CD4-positive, alpha-beta T cell (primary cell): Measurements from ENCODE around the gene RRAS2. TPM values are rescaled to one million over a fixed set of nuclear protein-coding genes. Genes with fewer than 3 reads are reported as not detected.

Experiments used
- ATAC-seq: fragments of 200-7000 bp; cut with Tn5 transposase; one replicate; pipeline ENCODE4 v1.10.0; 2022; ENCODE audit warnings: mild to moderate bottlenecking; ENCODE audit not compliant: poor library complexity
- CTCF ChIA-PET: fragments of 350-600 bp; sonication (Branson Sonifier 250); formaldehyde crosslinking; loops from one replicate; lab custom pipeline; 2021; ENCODE audit warnings: antibody characterized with exemption, inconsistent platforms; lab: Charles Lee
- POLR2A ChIA-PET: fragments of 350-600 bp; sonication (Branson Sonifier 250); formaldehyde crosslinking; loops from one replicate; lab custom pipeline; 2021; ENCODE audit warnings: antibody characterized with exemption, inconsistent platforms; lab: Charles Lee
- DNase-seq, 14 experiments: peaks; one replicate each; pipeline ENCODE4 v3.0.0-alpha.2; 2013 to 2020; ENCODE audit warnings: mixed read lengths in 2 of 14
- H3K27ac ChIP-seq, 2 donors: one replicate each; pipeline versions ENCODE4 v1.5.1 to v1.7.0; 2013; ENCODE audit warnings: low read length in 2 of 2, low read depth in 1 of 2, mild to moderate bottlenecking in 1 of 2
- H3K27me3 ChIP-seq, 2 experiments: 1 replicate in 1 of 2; 2 replicates in 1 of 2; pipeline versions ENCODE4 v1.6.1 to v1.7.0; 2013; ENCODE audit warnings: low read length in 2 of 2, control low read depth in 1 of 2, mild to moderate bottlenecking in 1 of 2, moderate library complexity in 1 of 2; ENCODE audit not compliant: insufficient read depth in 2 of 2, control insufficient read depth in 1 of 2
- H3K36me3 ChIP-seq: one replicate; pipeline ENCODE4 v1.6.1; 2013; ENCODE audit warnings: low read length, control low read depth; ENCODE audit not compliant: insufficient read depth
- H3K4me1 ChIP-seq: one replicate; pipeline ENCODE4 v1.6.1; 2013; ENCODE audit warnings: low read length, control low read depth; ENCODE audit not compliant: insufficient read depth
- H3K4me3 ChIP-seq: one replicate; pipeline ENCODE4 v1.5.1; 2013; ENCODE audit warnings: mild to moderate bottlenecking, low read length, moderate library complexity
- H3K9me3 ChIP-seq, 2 experiments: 1 replicate in 1 of 2; 2 replicates in 1 of 2; pipeline versions ENCODE4 v1.6.1 to v1.7.0; 2013; ENCODE audit warnings: low read length in 2 of 2, mild to moderate bottlenecking in 2 of 2, control low read depth in 1 of 2, moderate library complexity in 1 of 2; ENCODE audit not compliant: control insufficient read depth in 1 of 2, insufficient read depth in 1 of 2
- H3K27ac Mint-ChIP-seq: one replicate; pipeline ENCODE4 v1.8.0; 2020; ENCODE audit warnings: mixed read lengths
- H3K27me3 Mint-ChIP-seq: one replicate; pipeline ENCODE4 v1.8.0; 2021; ENCODE audit warnings: mixed read lengths
- H3K36me3 Mint-ChIP-seq: one replicate; pipeline ENCODE4 v1.8.0; 2021; ENCODE audit warnings: low read depth, mixed read lengths
- H3K4me1 Mint-ChIP-seq: one replicate; pipeline ENCODE4 v1.8.0; 2021; ENCODE audit warnings: low read depth, mixed read lengths
- H3K4me3 Mint-ChIP-seq: one replicate; pipeline ENCODE4 v1.8.0; 2020; ENCODE audit warnings: mild to moderate bottlenecking, mixed read lengths
- H3K9me3 Mint-ChIP-seq: one replicate; pipeline ENCODE4 v1.8.0; 2020; ENCODE audit warnings: mixed read lengths
- CTCF ChIP-seq: fragments of 200-600 bp; IDR thresholded peaks from one replicate; pipeline ENCODE4 v1.8.0; 2022; ENCODE audit warnings: antibody characterized with exemption, mild to moderate bottlenecking
- intact Hi-C, 2 experiments: fragments of 100-400 bp; cut with DNase I in 1 of 2; cut with micrococcal nuclease in 1 of 2; formaldehyde crosslinking; loops; one replicate each; pipeline versions ENCODE4 v1.15.1 to v1.9.0; 2023 to 2025; cut with DNase I, micrococcal nuclease
- total RNA-seq, 174 experiments: library from RNA in 2 of 174; stranded (reverse) in 2 of 174; gene quantifications; one replicate each; pipeline ENCODE4 v1.2.3 and lab custom pipeline; 2021 to 2026

RRAS2 gene
- total RNA-seq, 2 experiments from 2014 or later, result 20.7 to 21.2 TPM

- TF ChIP-seq CTCF, result no peak
- no peaks in the 10 kb centered on the region for H3K9me3 Mint-ChIP-seq
- no peaks in the 10 kb centered on the region for H3K27me3 ChIP-seq
- no peak overlapping the region for H3K4me3 ChIP-seq
- intact Hi-C loops, result no loop called here
- H3K36me3 Mint-ChIP-seq, result no peaks in the 10 kb centered on the region
- peaks cover 0 to 2% of the 10 kb centered on the region in 2 experiments for H3K9me3 ChIP-seq
- ATAC-seq (no peak), DNase-seq (no peak)
- peaks cover 19% of the 10 kb centered on the region for H3K4me1 Mint-ChIP-seq
- ChIA-PET POLR2A (no interaction called here), CTCF (interaction anchor here (1.2 kb wide), 1 partner anchor 124 kb away, joined by 3 read pairs; no protein-coding TSS in a partner anchor)
- no peak overlapping the region for H3K27ac ChIP-seq
- H3K27ac Mint-ChIP-seq, result no peak overlapping the region
- no peak overlapping the region for H3K4me3 Mint-ChIP-seq
- H3K36me3 ChIP-seq, result no peaks in the 10 kb centered on the region
- H3K4me1 ChIP-seq, result no peaks in the 10 kb centered on the region
- H3K27me3 Mint-ChIP-seq, result no peaks in the 10 kb centered on the region
These were observed 28.1 kb downstream of the RRAS2 start for GRCh38 chr11:14330881-14331280.

GRCh38 chr11:14329702-14330101 is 29.3 kb downstream of the RRAS2 start:
- H3K4me1 ChIP-seq, result no peaks in the 10 kb centered on the region
- H3K27ac ChIP-seq, result no peak overlapping the region
- Mint-ChIP-seq H3K27ac (no peak overlapping the region), H3K4me1 (peaks cover 17% of the 10 kb centered on the region), H3K27me3 (no peaks in the 10 kb centered on the region), H3K36me3 (no peaks in the 10 kb centered on the region), H3K4me3 (no peak overlapping the region), H3K9me3 (no peaks in the 10 kb centered on the region)
- DNase-seq, result no peak
- ChIA-PET CTCF (interaction anchor here (1.2 kb wide), 1 partner anchor 125 kb away, joined by 3 read pairs; no protein-coding TSS in a partner anchor), POLR2A (no interaction called here)
- H3K4me3 ChIP-seq, result no peak overlapping the region
- no peaks in the 10 kb centered on the region for H3K27me3 ChIP-seq
- intact Hi-C loops, result no loop called here
- H3K36me3 ChIP-seq, result no peaks in the 10 kb centered on the region
- ATAC-seq, result no peak
- H3K9me3 ChIP-seq, result no peaks in the 10 kb centered on the region
- TF ChIP-seq CTCF, result no peak

- ChIA-PET CTCF (no interaction called here), POLR2A (no interaction called here)
- intact Hi-C loops, result no loop called here
- no peak overlapping the region for H3K27ac Mint-ChIP-seq
- ATAC-seq (no peak), DNase-seq (peak in 1 of 14 experiments; percentile 16)
- H3K4me1 Mint-ChIP-seq, result peaks cover 32% of the 10 kb centered on the region
- no peaks in the 10 kb centered on the region for H3K9me3 Mint-ChIP-seq
- no peak overlapping the region for H3K4me3 Mint-ChIP-seq
- H3K27ac ChIP-seq, result no peak overlapping the region
- H3K36me3 ChIP-seq, result no peaks in the 10 kb centered on the region
- H3K4me3 ChIP-seq, result no peak overlapping the region
- H3K4me1 ChIP-seq, result no peaks in the 10 kb centered on the region
- TF ChIP-seq CTCF, result no peak
- H3K36me3 Mint-ChIP-seq, result no peaks in the 10 kb centered on the region
- H3K27me3 Mint-ChIP-seq, result no peaks in the 10 kb centered on the region
- no peaks in the 10 kb centered on the region for H3K9me3 ChIP-seq
- no peaks in the 10 kb centered on the region for H3K27me3 ChIP-seq
These were observed 31.9 kb downstream of the RRAS2 start for GRCh38 chr11:14327116-14327515.
